HepG2 (cell line): ENCODE measurements around the gene MT1M.

Experiments
- ARID3A ChIP-seq: IDR thresholded peaks from 2 replicates; pipeline ENCODE4 v1.6.1; 2012; ENCODE audit warnings: low read depth, low read length, improper control_type of control experiment
- NONO ChIP-seq, 2 experiments: fragments of 450-650 bp in 1 of 2; sonication (generic) in 1 of 2; formaldehyde crosslinking in 1 of 2; IDR thresholded peaks in 1 of 2; conservative IDR thresholded peaks in 1 of 2; 2 replicates each; pipeline versions ENCODE4 v1.6.1 to v1.8.0; 2017 to 2022; ENCODE audit warnings: mild to moderate bottlenecking in 1 of 2, missing genetic modification reagents in 1 of 2, moderate library complexity in 1 of 2
- RAD21 ChIP-seq: fragments of 450-650 bp; formaldehyde crosslinking; IDR thresholded peaks from 2 replicates; pipeline ENCODE4 v1.5.0; 2020; ENCODE audit warnings: mild to moderate bottlenecking
- UBTF ChIP-seq: sonication (generic); formaldehyde crosslinking; IDR thresholded peaks from 2 replicates; pipeline ENCODE4 v1.4.0; 2020; ENCODE audit warnings: mild to moderate bottlenecking, missing genetic modification reagents
- USF2 ChIP-seq, 2 experiments: sonication (generic) in 1 of 2; formaldehyde crosslinking in 1 of 2; IDR thresholded peaks; 2 replicates each; pipeline versions ENCODE4 v1.5.1 to v1.6.1; 2011 to 2020; ENCODE audit warnings: borderline replicate concordance in 1 of 2, low read depth in 1 of 2, low read length in 1 of 2, mild to moderate bottlenecking in 1 of 2, missing genetic modification reagents in 1 of 2, moderate library complexity in 1 of 2
- YY1 ChIP-seq: IDR thresholded peaks from 2 replicates; pipeline ENCODE4 v1.6.1; 2011; ENCODE audit warnings: low read length, low read depth, moderate library complexity, mild to moderate bottlenecking; ENCODE audit not compliant: insufficient read depth, insufficient replicate concordance
- ZBTB20 ChIP-seq: sonication (generic); formaldehyde crosslinking; IDR thresholded peaks from 2 replicates; pipeline ENCODE4 v1.8.1; 2023; ENCODE audit warnings: missing genetic modification reagents, low read depth, mild to moderate bottlenecking, borderline replicate concordance
- ZNF33B ChIP-seq: sonication (generic); formaldehyde crosslinking; IDR thresholded peaks from 2 replicates; pipeline ENCODE4 v1.5.1; 2020; ENCODE audit warnings: mild to moderate bottlenecking, missing genetic modification reagents
- ZNF510 ChIP-seq: sonication (generic); formaldehyde crosslinking; IDR thresholded peaks from 2 replicates; pipeline ENCODE4 v1.4.0; 2020; ENCODE audit warnings: low read depth, mild to moderate bottlenecking, missing genetic modification reagents
- ZNF644 ChIP-seq: IDR thresholded peaks from 2 replicates; pipeline ENCODE4 v1.6.1; 2016; ENCODE audit warnings: low read depth
- TF ChIP-seq, protein P1 (sequence below): sonication (generic); formaldehyde crosslinking; IDR thresholded peaks from 2 replicates; pipeline ENCODE4 v1.5.0; 2020; ENCODE audit warnings: mild to moderate bottlenecking, missing genetic modification reagents, moderate library complexity

- no peak for TF ChIP-seq USF2 (IDR thresholded peaks at IDR 0.05; ENCODE audit: low read depth, low read length)
- TF ChIP-seq USF2 (CRISPR knock-in tag; IDR thresholded peaks at IDR 0.05; ENCODE audit: borderline replicate concordance): no peak
- no peak for TF ChIP-seq RAD21 (CRISPR knock-in tag)
- TF ChIP-seq NONO (IDR thresholded peaks at IDR 0.05): no peak
- TF ChIP-seq NONO (CRISPR knock-in tag; conservative IDR thresholded peaks at IDR 0.05): no peak
- no peak; the same call in 1 of the 2 replicates for TF ChIP-seq ZBTB20 (CRISPR knock-in tag)
- no peak for TF ChIP-seq UBTF
- TF ChIP-seq ZNF510 (CRISPR knock-in tag): no peak
- no peak for TF ChIP-seq ZNF644
- TF ChIP-seq YY1: no peak
- TF ChIP-seq ARID3A: no peak
- TF ChIP-seq ZNF33B (CRISPR knock-in tag): no peak
- TF ChIP-seq, protein P1, sequence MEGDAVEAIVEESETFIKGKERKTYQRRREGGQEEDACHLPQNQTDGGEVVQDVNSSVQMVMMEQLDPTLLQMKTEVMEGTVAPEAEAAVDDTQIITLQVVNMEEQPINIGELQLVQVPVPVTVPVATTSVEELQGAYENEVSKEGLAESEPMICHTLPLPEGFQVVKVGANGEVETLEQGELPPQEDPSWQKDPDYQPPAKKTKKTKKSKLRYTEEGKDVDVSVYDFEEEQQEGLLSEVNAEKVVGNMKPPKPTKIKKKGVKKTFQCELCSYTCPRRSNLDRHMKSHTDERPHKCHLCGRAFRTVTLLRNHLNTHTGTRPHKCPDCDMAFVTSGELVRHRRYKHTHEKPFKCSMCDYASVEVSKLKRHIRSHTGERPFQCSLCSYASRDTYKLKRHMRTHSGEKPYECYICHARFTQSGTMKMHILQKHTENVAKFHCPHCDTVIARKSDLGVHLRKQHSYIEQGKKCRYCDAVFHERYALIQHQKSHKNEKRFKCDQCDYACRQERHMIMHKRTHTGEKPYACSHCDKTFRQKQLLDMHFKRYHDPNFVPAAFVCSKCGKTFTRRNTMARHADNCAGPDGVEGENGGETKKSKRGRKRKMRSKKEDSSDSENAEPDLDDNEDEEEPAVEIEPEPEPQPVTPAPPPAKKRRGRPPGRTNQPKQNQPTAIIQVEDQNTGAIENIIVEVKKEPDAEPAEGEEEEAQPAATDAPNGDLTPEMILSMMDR (CRISPR knock-in tag): 0 out of 2 replicates have a peak, but pooled peaks have one; percentile 9
Measured at GRCh38 chr16:56608876-56609462, 23.5 kb upstream of the MT1M start.
